HK-2 (cell line): ENCODE measurements around the gene OPALIN.
"Not testable (repeated sequence)": the region's sequence is repeated elsewhere in the genome, so short reads cannot be mapped to it uniquely, and the experiment has no call there.

Source experiments
- DNase-seq: peaks from one replicate; pipeline ENCODE4 v3.0.0-alpha.2; 2018; ENCODE audit not compliant: unreplicated experiment

Gene OPALIN

GRCh38 chr10:96338279-96338925, 20.4 kb downstream of the OPALIN start:
- no peak for DNase-seq

DNA sequence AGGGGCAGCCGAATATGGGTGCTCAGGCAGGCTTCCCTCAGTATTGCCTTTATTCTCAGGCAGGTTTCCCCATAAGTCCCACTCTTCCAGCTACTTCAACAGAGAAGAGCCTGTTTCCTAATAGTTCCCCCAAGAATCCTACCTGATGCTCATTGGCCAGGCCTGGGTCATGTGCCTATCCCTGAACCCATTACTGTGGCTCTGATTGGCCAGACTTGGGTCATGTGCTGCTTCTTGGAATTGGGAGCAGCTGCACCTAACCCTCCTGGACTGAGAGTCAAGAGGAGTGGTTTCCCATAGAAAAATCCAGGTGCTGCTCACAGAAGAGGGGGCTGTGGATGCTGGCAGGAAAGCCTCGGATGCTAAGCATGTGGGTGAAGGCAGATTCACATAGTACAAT, 21.7 kb downstream of the OPALIN start:
- no peak for DNase-seq

- peak; percentile 8 for DNase-seq
Observed at GRCh38 chr10:96334616-96335526, 23.9 kb downstream of the OPALIN start.

DNA sequence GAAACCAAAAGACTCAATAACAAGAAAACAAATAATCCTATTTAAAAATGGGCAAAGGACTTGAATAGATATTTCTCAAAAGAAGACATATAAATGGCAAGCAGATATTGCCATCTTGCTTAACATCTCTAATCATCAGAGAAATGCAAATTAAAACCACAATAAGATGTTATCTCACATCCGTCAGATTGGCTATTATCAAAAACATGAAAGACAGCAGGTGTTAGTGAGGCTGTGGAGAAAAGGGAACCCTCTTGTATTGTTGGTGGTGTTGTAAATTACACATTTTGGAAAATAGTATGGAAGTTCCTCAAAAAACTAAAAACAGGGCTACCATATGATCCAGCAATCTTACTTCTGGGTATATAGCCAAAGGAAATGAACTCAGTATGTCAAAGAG, 25.7 kb downstream of the OPALIN start:
- DNase-seq: no peak

DNA sequence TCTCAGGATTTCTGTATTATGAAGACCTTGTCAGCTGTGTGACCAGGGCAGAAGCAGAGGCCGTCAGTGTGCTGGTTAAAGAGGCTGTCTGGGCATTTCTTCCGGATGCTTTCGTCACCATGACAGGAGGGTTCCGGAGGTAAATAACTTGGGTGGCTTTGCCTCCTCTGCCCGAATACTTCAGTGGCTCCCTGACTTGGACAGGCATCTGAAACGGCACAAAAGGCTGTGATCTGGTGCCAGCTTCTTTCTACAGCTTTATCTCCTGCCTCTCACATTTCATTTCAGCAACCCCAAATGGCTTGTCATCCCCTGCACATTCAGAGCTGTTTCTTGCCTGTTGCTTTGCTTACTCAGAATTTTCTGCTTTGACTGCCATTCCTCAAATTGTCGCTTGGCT, 31.3 kb downstream of the OPALIN start:
- DNase-seq: no peak

DNA sequence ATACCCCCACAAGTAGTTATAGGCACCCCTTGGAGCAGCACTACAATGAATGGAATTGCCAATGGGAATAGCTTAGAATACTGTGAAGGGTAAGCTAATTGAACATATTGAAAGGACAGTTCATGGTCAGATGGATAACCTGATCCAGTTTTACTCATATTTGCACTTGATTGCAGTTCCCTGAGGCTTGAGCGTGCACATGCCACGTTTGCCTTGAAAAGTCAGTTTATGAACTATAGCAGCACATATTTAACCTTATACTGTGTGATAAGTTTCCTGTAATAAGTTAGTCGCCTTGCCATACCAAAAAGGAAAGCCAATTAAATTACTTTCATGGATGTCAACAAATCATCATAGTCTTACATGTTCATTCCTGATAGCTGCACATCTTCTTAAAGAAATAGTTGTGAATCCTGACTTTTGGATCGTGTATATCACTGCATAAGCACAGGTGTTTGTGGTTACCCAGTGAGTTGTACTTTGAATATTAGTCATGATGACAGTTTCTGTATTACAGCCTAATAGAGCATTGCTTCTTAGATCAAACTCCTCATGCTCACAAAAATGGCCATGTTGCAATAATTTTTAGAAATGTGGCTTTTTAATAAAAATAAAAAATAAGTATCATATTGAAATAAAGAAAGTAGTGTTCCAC, 33.0 kb downstream of the OPALIN start:
- DNase-seq: no peak

GRCh38 chr10:96324447-96324846, 34.4 kb downstream of the OPALIN start:
- no peak for DNase-seq

GRCh38 chr10:96322275-96322674, 36.5 kb downstream of the OPALIN start:
- no peak for DNase-seq

- no peak for DNase-seq
Observed at GRCh38 chr10:96321822-96322221, 37.0 kb downstream of the OPALIN start.

- peak; percentile 8 for DNase-seq
Observed at GRCh38 chr10:96319754-96320474, 38.9 kb downstream of the OPALIN start.

DNA sequence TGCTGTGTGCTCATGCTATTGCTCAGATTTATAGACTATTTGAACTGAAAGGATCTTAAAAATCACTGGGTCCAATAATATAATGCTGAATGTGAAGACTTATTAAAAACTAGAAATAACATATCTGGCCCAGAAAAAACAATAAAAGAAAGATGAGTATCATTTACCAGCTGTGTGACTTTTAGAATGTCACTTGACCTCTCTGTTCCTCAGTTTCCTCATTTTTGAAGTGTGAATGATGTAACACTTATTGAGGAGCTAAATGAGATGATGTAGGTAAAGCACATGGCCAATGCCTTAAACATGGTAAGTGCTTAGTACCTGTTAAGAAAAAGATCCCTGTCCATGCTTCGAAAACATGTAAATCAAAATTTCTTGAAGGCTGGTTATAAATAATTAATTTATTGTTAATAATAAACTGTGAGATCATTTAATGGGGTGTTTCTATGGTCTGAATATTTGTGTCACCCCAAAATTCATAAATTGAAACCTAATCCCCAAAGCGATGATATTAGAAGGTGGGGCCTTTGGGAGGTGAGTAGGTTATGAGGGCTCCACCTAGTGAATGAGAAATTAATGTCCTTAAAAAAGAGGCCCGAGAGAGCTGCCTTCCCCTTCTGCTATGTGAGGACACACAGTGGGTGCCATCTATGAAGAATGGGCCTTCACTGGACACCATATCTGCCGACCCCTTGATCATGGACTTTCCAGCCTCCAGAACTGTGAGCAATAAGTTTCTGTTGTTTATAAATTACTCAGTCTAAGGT, 41.6 kb downstream of the OPALIN start:
- no peak for DNase-seq

- DNase-seq: no peak
Observed at GRCh38 chr10:96313344-96313743, 45.5 kb downstream of the OPALIN start.

DNA sequence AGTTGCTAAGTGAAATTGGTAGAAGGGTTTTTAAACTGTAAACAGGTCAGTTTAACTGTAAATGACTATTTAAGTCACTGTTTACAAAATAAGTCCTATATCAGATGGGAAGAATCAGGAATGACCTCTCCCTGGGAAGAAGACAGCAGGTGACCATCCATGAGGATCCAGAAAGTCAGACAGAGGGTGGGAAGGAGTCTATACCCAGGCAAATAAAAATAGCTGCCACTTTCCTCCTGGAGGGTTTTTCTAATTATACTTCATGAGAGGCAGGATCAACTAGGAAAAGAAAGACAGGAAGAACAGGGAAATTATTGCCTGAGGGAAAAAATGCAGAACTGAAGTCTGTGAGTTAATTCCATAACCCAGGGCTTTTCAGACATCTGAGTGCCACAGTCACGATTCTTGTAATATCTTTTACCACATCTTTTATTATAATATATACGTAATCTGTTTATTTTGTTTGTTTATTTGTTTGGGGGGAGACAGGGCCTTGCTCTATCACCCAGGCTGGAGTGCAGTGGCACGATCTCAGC, 47.6 kb downstream of the OPALIN start:
- DNase-seq: no peak

GRCh38 chr10:96310321-96310669, 48.5 kb downstream of the OPALIN start:
- DNase-seq: no peak

DNA sequence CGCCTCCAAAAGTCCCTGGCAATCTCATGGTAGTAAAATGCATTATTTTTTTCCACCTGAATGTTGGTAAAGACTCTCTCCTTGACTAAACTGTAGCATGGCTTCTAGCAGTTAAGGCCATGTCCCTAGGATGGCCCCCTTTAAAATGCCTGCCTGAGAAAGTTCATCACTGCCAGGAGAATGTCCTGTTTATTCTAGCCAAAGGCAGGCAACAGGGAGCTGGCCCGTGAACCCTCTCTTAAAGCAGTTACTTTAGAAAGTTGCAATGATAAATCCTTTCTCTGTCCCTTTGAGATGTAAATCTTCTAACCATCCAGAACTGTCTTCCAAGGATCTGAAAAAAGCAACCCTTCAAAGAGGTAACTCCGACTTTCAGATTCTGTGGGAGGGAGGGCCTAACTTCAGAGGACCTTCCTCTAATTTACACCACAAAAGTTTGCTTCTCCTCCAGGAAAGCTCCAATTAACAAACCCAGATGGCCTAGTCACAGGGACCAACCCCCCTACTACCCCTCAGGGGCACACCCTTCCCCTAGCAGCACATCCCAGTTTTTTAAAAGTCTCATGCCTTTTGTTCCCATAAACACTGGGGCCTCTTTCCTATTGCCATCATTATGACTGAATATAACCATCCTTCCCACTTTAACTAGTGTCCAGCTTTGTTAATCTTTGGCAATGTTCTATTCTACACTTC, 49.0 kb downstream of the OPALIN start:
- no peak for DNase-seq

DNA sequence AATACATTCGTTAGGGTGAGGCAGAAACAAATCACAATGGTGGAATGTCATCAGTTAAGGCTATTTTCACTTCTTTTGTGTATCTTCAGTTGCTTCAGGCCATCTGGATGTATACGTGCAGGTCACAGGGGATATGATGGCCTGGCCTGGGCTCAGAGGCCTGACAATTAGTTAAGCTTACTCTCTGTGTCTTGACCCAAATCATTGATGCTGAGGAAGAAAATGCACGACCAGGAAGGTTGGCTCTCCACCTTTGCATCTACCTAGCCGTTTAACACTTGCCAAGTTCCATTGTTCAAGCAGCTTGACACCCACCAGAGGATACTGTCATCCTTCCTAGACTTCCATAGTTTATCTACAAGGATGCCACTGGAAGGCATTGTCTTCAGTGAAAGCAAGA, 49.9 kb downstream of the OPALIN start:
- not testable (repeated sequence) for DNase-seq

- DNase-seq: peak; percentile 12
Observed at GRCh38 chr10:96306516-96306915, 52.3 kb downstream of the OPALIN start.

- DNase-seq: no peak
Observed at GRCh38 chr10:96305019-96305418, 53.8 kb downstream of the OPALIN start.

DNA sequence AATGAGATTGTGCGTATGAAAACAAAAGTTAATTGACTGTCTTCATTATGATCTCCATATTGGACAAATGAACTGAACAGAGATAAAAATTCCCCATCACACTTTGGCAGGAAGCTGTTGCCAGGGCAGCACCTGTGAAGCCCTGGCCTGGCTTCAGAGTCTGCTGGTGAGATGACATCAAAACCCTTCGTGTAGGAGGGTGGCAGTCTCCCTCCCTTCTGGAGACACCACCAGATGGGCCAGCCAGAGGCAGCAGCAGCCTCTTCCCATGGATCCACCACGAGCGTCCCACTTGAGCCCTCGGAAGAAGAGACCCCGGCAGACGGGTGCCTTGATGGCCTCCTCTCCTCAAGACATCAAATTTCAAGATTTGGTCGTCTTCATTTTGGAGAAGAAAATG, 54.6 kb downstream of the OPALIN start, which contains the start of gene DNTT:
Gene DNTT (plus strand): TSS at position 205 of the 400 bp plus-strand sequence. CDS start 64 bp downstream, at position 269.
- no peak for DNase-seq

DNA sequence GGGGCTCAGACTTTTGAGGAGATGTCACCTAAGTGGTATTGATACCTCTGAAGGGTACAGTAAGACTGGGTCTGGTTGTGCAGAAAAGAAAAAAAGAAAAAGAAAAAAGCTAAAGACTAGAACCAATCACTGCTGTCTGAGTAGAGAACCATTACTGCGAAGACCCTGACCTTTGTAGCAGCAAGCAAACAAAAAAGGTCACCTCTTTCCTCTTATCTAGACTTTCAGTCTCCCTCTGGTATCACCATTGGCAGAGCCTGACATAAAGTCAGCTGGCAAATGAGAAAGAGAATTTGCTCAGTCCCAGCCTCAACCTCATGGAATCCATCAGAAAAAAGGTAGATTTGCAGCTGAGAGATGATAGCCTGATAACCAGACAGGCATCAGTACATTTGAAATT, 57.2 kb downstream of the OPALIN start:
- DNase-seq: no peak
